22Rv1 (cell line): ENCODE data around the gene BANP.

ENCODE experiments used
- ZFX ChIP-seq: fragments of 450-650 bp; IDR thresholded peaks from 2 replicates; pipeline ENCODE4 v1.6.1; 2017; ENCODE audit warnings: antibody characterized with exemption, borderline replicate concordance
- TF ChIP-seq, protein P1 (sequence below): fragments of 450-650 bp; IDR thresholded peaks from 2 replicates; pipeline ENCODE4 v1.5.1; 2017; ENCODE audit warnings: mild to moderate bottlenecking

DNA sequence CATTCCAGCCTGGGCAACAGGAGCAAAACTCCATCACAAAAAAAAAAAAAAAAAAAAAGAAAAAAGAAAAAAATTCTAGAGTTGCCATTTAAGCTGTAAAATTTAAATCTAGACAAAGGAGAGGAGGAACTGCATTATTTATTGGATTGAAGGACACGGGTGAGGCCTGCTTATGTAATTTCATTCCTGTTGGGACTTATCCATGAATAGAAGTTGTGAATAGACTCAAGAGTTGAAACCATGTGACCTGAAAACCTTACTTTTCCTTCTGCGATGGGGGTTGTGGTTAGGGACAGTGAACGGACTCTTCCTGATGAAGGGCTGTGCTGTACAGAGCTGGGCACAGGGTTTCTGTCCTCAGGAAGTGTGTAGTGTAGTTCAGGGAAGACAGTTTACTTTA, 22.5 kb downstream of the BANP start:
- TF ChIP-seq, protein P1, sequence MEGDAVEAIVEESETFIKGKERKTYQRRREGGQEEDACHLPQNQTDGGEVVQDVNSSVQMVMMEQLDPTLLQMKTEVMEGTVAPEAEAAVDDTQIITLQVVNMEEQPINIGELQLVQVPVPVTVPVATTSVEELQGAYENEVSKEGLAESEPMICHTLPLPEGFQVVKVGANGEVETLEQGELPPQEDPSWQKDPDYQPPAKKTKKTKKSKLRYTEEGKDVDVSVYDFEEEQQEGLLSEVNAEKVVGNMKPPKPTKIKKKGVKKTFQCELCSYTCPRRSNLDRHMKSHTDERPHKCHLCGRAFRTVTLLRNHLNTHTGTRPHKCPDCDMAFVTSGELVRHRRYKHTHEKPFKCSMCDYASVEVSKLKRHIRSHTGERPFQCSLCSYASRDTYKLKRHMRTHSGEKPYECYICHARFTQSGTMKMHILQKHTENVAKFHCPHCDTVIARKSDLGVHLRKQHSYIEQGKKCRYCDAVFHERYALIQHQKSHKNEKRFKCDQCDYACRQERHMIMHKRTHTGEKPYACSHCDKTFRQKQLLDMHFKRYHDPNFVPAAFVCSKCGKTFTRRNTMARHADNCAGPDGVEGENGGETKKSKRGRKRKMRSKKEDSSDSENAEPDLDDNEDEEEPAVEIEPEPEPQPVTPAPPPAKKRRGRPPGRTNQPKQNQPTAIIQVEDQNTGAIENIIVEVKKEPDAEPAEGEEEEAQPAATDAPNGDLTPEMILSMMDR = no peak
- TF ChIP-seq ZFX = no peak
